ENCODE measurements around the gene GPR146. TPM values are rescaled to one million over a fixed set of nuclear protein-coding genes. Genes with fewer than 3 reads are reported as not detected.

GPR146 gene
- total RNA-seq: 1 to 10 TPM; 8.7 to 9.8 TPM

DNA sequence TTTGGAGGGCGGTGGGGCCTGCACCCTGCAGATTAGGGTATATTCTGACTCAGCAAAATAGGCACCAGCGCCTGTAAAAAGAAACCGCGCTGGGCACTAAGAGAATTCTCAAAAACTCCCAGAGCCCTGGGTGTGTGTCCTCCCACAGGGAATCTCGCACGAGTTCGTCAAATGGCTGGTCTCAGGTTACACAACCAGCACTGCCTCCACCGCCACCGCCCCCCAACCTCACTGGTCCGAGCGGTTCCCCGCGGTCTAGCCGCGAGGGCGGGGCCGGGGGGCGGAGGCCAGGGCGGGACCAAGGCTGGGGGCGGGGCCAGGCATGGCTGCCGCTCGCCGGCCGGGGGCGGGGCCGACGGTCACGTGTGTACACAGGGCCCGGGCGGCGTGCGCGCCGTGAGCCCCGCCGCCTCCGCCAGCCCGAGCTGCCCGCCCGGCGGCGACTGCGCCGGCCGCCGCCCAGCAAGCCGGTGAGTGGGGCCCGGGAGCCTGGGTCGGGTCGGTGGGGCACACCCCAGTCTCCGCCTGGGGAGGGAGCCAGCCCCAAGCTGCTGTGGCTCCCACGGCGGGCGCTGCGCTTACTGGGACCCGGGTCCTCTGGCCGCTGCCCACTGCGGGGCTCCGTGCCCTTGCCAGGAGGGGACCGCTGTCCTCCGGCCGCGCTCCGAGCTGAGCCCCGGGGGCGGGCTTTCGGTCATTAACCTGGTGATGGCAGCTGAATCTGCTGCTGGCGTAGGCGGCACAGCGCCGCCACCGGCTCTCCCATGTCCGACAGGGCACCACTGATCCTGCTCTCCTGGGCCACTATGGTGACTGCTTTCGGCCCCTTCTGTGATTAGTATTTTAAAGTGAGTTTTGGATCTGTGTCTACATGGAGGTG lies at the start of gene GPR146:
Gene GPR146 (plus strand): TSS at position 358 of the 880 bp plus-strand sequence. CDS start 12,970 bp downstream, outside the sequence.

GRCh38 chr7:1087952-1088920 lies 43.9 kb downstream of the GPR146 start, which contains the start of gene GPER1:
Gene GPER1 (plus strand): TSS chr7:1088113. CDS start chr7:1091729, 3,616 bp downstream.

Small RNA genes lying within 50 kb of the gene (microRNA-seq; reads per million reads assigned to microRNA genes)
- 201 reads per million, percentile 78 among the genes with 10 or more reads in this experiment for gene MIR339 (ENCODE audit: borderline microRNAs expressed, borderline replicate concordance)

Other genes with a start within 250 kb of the GPR146 start
- gene SUN1, start 212.1 kb upstream of the GPR146 start, total RNA-seq: 10 to 100 TPM; 81.1 to 85.7 TPM
- 10 to 100 TPM; 39.9 to 41.9 TPM for gene GET4, start 168.0 kb upstream of the GPR146 start, total RNA-seq
- 10 to 100 TPM; 14.1 to 14.4 TPM for gene ADAP1, start 89.9 kb upstream of the GPR146 start, total RNA-seq
- 10 to 100 TPM; 18.6 to 19.2 TPM for gene COX19, start 69.0 kb upstream of the GPR146 start, total RNA-seq
- gene CYP2W1, start 61.4 kb upstream of the GPR146 start, total RNA-seq: not detected
- under 1 TPM; 0.10 to 0.22 TPM for gene GPER1, start 43.6 kb downstream of the GPR146 start, total RNA-seq
- gene ZFAND2A, start 115.7 kb downstream of the GPR146 start, total RNA-seq: 10 to 100 TPM; 26.2 to 26.7 TPM
- not detected for gene UNCX, start 188.3 kb downstream of the GPR146 start, total RNA-seq